HG03565 (cell line): ENCODE data around the gene PDE4D.
"Not testable (repeated sequence)": the region's sequence is repeated elsewhere in the genome, so short reads cannot be mapped to it uniquely, and the experiment has no call there.

Experiments used
- ATAC-seq: cut with Tn5 transposase; IDR thresholded peaks from one replicate; pipeline ENCODE4 v1.9.1; 2021; ENCODE audit warnings: mild to moderate bottlenecking, moderate library complexity; ENCODE audit not compliant: unreplicated experiment

The PDE4D gene

GRCh38 chr5:59071755-59072549 lies 821.6 kb downstream of the PDE4D start:
- no peak for ATAC-seq

- no peak for ATAC-seq
Observed at GRCh38 chr5:59069438-59070079, 824.0 kb downstream of the PDE4D start.

GRCh38 chr5:59067956-59068656 lies 825.4 kb downstream of the PDE4D start:
- ATAC-seq = no peak

- ATAC-seq = no peak
Observed at GRCh38 chr5:59066367-59067163, 827.0 kb downstream of the PDE4D start.

- ATAC-seq = no peak
Observed at GRCh38 chr5:59065554-59065953, 828.0 kb downstream of the PDE4D start.

GRCh38 chr5:59064293-59064692 lies 829.2 kb downstream of the PDE4D start:
- ATAC-seq = no peak

GRCh38 chr5:59062986-59063683 lies 830.4 kb downstream of the PDE4D start:
- no peak for ATAC-seq

- ATAC-seq = no peak
Observed at GRCh38 chr5:59061377-59061776, 832.1 kb downstream of the PDE4D start.

GRCh38 chr5:59058969-59059687 lies 834.4 kb downstream of the PDE4D start:
- no peak for ATAC-seq

GRCh38 chr5:59058237-59058636 lies 835.3 kb downstream of the PDE4D start:
- ATAC-seq = no peak

- not testable (repeated sequence) for ATAC-seq
Observed at GRCh38 chr5:59056599-59056998, 836.9 kb downstream of the PDE4D start.

GRCh38 chr5:59055745-59056448 lies 837.6 kb downstream of the PDE4D start:
- no peak for ATAC-seq

GRCh38 chr5:59054963-59055528 lies 838.5 kb downstream of the PDE4D start:
- ATAC-seq = no peak

GRCh38 chr5:59051951-59052350 lies 841.6 kb downstream of the PDE4D start:
- ATAC-seq = no peak

- ATAC-seq = no peak
Observed at GRCh38 chr5:59049095-59049494, 844.4 kb downstream of the PDE4D start.

- ATAC-seq = no peak
Observed at GRCh38 chr5:59042201-59043055, 851.1 kb downstream of the PDE4D start.

- ATAC-seq = no peak
Observed at GRCh38 chr5:59041355-59041754, 852.2 kb downstream of the PDE4D start.

- ATAC-seq = no peak
Observed at GRCh38 chr5:59040804-59041201, 852.7 kb downstream of the PDE4D start.
